GM10266 (cell line): Measurements from ENCODE around the gene KRTAP12-4.
"Not testable (repeated sequence)": the region's sequence is repeated elsewhere in the genome, so short reads cannot be mapped to it uniquely, and the experiment has no call there.

Experiments used
- DNase-seq: peaks from one replicate; pipeline ENCODE4 v3.0.0; 2012; ENCODE audit errors: extremely low spot score
- TF ChIP-seq, protein P1 (sequence below): IDR thresholded peaks from 2 replicates; pipeline ENCODE4 v1.5.1; 2012; ENCODE audit warnings: mild to moderate bottlenecking, low read depth; ENCODE audit not compliant: control insufficient read depth, insufficient read depth; ENCODE audit errors: missing control alignments

KRTAP12-4 gene

GRCh38 chr21:44670642-44671432 is 16.4 kb upstream of the KRTAP12-4 start:
- TF ChIP-seq, protein P1, sequence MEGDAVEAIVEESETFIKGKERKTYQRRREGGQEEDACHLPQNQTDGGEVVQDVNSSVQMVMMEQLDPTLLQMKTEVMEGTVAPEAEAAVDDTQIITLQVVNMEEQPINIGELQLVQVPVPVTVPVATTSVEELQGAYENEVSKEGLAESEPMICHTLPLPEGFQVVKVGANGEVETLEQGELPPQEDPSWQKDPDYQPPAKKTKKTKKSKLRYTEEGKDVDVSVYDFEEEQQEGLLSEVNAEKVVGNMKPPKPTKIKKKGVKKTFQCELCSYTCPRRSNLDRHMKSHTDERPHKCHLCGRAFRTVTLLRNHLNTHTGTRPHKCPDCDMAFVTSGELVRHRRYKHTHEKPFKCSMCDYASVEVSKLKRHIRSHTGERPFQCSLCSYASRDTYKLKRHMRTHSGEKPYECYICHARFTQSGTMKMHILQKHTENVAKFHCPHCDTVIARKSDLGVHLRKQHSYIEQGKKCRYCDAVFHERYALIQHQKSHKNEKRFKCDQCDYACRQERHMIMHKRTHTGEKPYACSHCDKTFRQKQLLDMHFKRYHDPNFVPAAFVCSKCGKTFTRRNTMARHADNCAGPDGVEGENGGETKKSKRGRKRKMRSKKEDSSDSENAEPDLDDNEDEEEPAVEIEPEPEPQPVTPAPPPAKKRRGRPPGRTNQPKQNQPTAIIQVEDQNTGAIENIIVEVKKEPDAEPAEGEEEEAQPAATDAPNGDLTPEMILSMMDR = no peak
- no peak for DNase-seq

GRCh38 chr21:44667612-44668011 is 13.2 kb upstream of the KRTAP12-4 start:
- TF ChIP-seq, protein P1 = no peak

GRCh38 chr21:44666401-44667320 is 12.2 kb upstream of the KRTAP12-4 start, which contains the start of gene KRTAP12-2:
KRTAP12-2 (minus strand) TSS chr21:44666927; CDS start chr21:44666886, 41 bp downstream.
- DNase-seq = no peak
- TF ChIP-seq, protein P1 = no peak

More at GRCh38 chr21:44667612-44668011, 13.2 kb upstream of the KRTAP12-4 start:
- DNase-seq = no peak

DNA sequence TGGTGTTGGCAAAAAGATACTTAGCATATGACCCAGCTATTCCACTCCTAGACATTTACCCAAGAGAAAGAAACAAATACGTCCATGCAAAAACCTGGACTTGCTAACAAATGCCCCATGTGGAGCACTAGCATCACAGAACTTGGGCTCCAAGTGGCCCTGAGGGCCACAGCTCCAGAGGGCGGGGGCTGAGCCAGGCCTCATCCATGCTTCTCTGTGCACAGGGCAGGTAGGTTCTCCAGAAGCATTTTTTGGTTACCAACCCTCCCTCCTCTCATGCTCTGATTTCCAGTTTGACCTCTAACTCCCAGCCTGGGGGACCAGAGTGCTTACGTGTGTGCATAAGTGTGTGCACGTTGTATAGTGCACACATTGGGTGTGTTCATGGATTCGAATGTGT is 10.2 kb upstream of the KRTAP12-4 start:
- TF ChIP-seq, protein P1 = no peak

DNA sequence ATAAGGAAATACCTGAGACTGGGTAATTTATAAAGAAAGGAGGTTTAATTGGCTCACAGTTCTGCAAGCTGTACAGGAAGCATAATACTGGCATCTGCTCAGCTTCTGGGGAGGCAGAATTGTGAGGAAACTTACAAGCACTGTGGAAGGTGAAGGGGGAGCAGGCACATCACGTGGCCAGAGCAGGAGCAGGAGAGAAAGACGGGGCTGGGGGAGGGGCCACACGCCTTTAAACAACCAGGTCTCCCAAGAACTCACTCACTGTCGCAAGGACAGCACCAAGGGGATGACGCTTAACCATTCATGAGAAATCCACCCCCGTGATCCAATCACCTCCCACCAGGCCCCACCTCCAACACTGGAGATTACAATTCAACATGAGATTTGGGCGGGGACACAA is 7.1 kb upstream of the KRTAP12-4 start:
- DNase-seq = not testable (repeated sequence)

More for the DNA sequence above, 10.2 kb upstream of the KRTAP12-4 start:
- no peak for DNase-seq

- TF ChIP-seq, protein P1 = no peak
Measured at GRCh38 chr21:44658913-44659595, 4.6 kb upstream of the KRTAP12-4 start.

DNA sequence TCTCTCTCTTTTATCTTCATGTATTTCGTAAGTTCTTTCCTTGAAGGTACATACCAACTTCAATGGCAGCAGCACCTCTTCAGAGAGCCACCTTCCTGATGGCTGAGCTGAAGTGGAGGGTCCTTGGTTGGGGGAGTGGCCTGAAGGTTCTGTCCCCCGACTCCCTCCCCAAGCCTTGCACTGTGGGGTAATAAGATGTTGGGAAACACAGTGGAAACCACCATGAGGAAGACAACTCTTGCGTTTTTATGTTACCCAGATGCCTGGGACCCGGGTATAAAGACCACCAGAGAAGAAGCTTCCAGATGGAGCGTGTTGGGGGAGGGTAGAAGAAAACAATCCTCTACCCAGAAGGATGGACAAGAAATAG is 4.1 kb upstream of the KRTAP12-4 start:
- TF ChIP-seq, protein P1 = no peak
- DNase-seq = no peak

More at GRCh38 chr21:44658913-44659595, 4.6 kb upstream of the KRTAP12-4 start:
- DNase-seq = no peak
